Endothelial cell (in vitro differentiated cells): ENCODE results near the gene SHC4. TPM values are rescaled to one million over a fixed set of nuclear protein-coding genes. Genes with fewer than 3 reads are reported as not detected.

Experiments used
- DNase-seq: peaks from one replicate; pipeline ENCODE4 v3.0.0; 2021; ENCODE audit warnings: low spot score
- H3K27ac Mint-ChIP-seq: one replicate; pipeline ENCODE4 v1.8.0; 2021; ENCODE audit warnings: mixed read lengths, inconsistent platforms; ENCODE audit not compliant: unreplicated experiment
- H3K27me3 Mint-ChIP-seq: one replicate; pipeline ENCODE4 v1.8.0; 2021; ENCODE audit warnings: mild to moderate bottlenecking, moderate library complexity, mixed read lengths, inconsistent platforms; ENCODE audit not compliant: unreplicated experiment
- H3K36me3 Mint-ChIP-seq: one replicate; pipeline ENCODE4 v1.8.0; 2021; ENCODE audit warnings: mild to moderate bottlenecking, low read depth, mixed read lengths, inconsistent platforms; ENCODE audit not compliant: unreplicated experiment
- H3K4me1 Mint-ChIP-seq: one replicate; pipeline ENCODE4 v1.8.0; 2021; ENCODE audit warnings: mild to moderate bottlenecking, mixed read lengths, inconsistent platforms; ENCODE audit not compliant: unreplicated experiment
- H3K4me3 Mint-ChIP-seq: one replicate; pipeline ENCODE4 v1.8.0; 2021; ENCODE audit warnings: mild to moderate bottlenecking, mixed read lengths, inconsistent platforms; ENCODE audit not compliant: unreplicated experiment
- H3K9me3 Mint-ChIP-seq: one replicate; pipeline ENCODE4 v1.8.0; 2021; ENCODE audit warnings: mixed read lengths, inconsistent platforms; ENCODE audit not compliant: unreplicated experiment
- CTCF ChIP-seq: fragments of 200-600 bp; sonication (generic); IDR thresholded peaks from one replicate; pipeline ENCODE4 v1.5.0; 2021; ENCODE audit warnings: antibody characterized with exemption; ENCODE audit not compliant: unreplicated experiment
- total RNA-seq: library from RNA; stranded (reverse); fragmentation: NEBNext Ultra II Directional; extraction: Animal tissue kit (Norgen Biotek cat#: 25700); gene quantifications from one replicate; pipeline ENCODE4 v1.2.1, GENCODE V29; 2021; ENCODE audit not compliant: unreplicated experiment

Gene SHC4
- total RNA-seq, 1 donor from 2014 or later, result 6.8 TPM

GRCh38 chr15:48806151-48806550 lies 157.6 kb downstream of the SHC4 start:
- DNase-seq, result no peak
- Mint-ChIP-seq H3K4me1 (peaks cover 4% of the 10 kb centered on the region), H3K4me3 (no peak overlapping the region), H3K36me3 (no peaks in the 10 kb centered on the region), H3K27ac (no peak overlapping the region), H3K9me3 (no peaks in the 10 kb centered on the region), H3K27me3 (no peaks in the 10 kb centered on the region)
- TF ChIP-seq CTCF, result no peak

- DNase-seq, result no peak
Observed at GRCh38 chr15:48805591-48805990, 158.1 kb downstream of the SHC4 start.

GRCh38 chr15:48803877-48804276 lies 159.8 kb downstream of the SHC4 start:
- H3K36me3 Mint-ChIP-seq, result no peaks in the 10 kb centered on the region
- no peak for TF ChIP-seq CTCF
- no peaks in the 10 kb centered on the region for H3K4me1 Mint-ChIP-seq
- no peak for DNase-seq
- H3K9me3 Mint-ChIP-seq, result no peaks in the 10 kb centered on the region
- H3K27me3 Mint-ChIP-seq, result no peaks in the 10 kb centered on the region
- no peak overlapping the region for H3K4me3 Mint-ChIP-seq
- H3K27ac Mint-ChIP-seq, result no peak overlapping the region

More at GRCh38 chr15:48805591-48805990, 158.1 kb downstream of the SHC4 start:
- no peak overlapping the region for H3K4me3 Mint-ChIP-seq
- H3K36me3 Mint-ChIP-seq, result no peaks in the 10 kb centered on the region
- H3K27ac Mint-ChIP-seq, result no peak overlapping the region
- TF ChIP-seq CTCF, result no peak
- H3K9me3 Mint-ChIP-seq, result no peaks in the 10 kb centered on the region
- H3K27me3 Mint-ChIP-seq, result no peaks in the 10 kb centered on the region
- peaks cover 4% of the 10 kb centered on the region for H3K4me1 Mint-ChIP-seq

- TF ChIP-seq CTCF, result no peak
- H3K27ac Mint-ChIP-seq, result no peak overlapping the region
- H3K4me3 Mint-ChIP-seq, result no peak overlapping the region
- DNase-seq, result no peak
- no peaks in the 10 kb centered on the region for H3K27me3 Mint-ChIP-seq
- no peaks in the 10 kb centered on the region for H3K4me1 Mint-ChIP-seq
- H3K36me3 Mint-ChIP-seq, result no peaks in the 10 kb centered on the region
- H3K9me3 Mint-ChIP-seq, result no peaks in the 10 kb centered on the region
Observed at GRCh38 chr15:48802867-48803266, 160.9 kb downstream of the SHC4 start.

- Mint-ChIP-seq H3K27ac (no peak overlapping the region), H3K9me3 (no peaks in the 10 kb centered on the region), H3K27me3 (no peaks in the 10 kb centered on the region), H3K4me3 (no peak overlapping the region), H3K4me1 (no peaks in the 10 kb centered on the region), H3K36me3 (no peaks in the 10 kb centered on the region)
- TF ChIP-seq CTCF, result no peak
- DNase-seq, result no peak
Observed at GRCh38 chr15:48802257-48802656, 161.5 kb downstream of the SHC4 start.
